Erythroblast (primary cell): ENCODE data around the gene AXIN2.

Experiments
- GATA1 ChIP-seq: IDR thresholded peaks from 2 replicates; pipeline ENCODE4 v1.6.1; 2011; ENCODE audit warnings: low read depth, mild to moderate bottlenecking, control low read depth, low read length, moderate library complexity
- POLR2A ChIP-seq: IDR thresholded peaks from 2 replicates; pipeline ENCODE4 v1.6.1; 2011; ENCODE audit warnings: mild to moderate bottlenecking, low read length

GRCh38 chr17:65489413-65490155 lies 71.9 kb downstream of the AXIN2 start:
- TF ChIP-seq GATA1 (no peak), POLR2A (no peak)
